ENCODE measurements around the gene LAMTOR3.
A peak's percentile ranks its signal among the peaks of the same experiment; 100 is the strongest.

Gene LAMTOR3

DNA sequence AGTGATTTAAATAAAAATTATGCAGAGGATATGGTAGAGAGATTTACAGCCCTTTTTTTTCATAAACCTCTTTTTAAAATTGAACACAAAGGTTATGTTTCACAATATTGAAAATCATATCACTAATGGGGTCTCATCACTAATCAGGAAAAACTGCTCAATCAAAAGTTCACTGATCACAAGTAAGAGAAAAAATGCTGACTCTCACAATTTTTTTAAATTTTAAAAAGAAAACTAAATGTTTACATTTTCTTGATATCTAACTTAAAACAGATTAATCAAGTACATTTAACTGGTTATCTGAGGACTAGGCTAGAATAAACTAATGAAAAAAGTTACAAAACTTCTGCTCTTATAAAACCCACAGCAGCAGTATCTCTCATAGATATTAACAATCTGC, 8.5 kb downstream of the LAMTOR3 start:
- TF ChIP-seq, protein P1, sequence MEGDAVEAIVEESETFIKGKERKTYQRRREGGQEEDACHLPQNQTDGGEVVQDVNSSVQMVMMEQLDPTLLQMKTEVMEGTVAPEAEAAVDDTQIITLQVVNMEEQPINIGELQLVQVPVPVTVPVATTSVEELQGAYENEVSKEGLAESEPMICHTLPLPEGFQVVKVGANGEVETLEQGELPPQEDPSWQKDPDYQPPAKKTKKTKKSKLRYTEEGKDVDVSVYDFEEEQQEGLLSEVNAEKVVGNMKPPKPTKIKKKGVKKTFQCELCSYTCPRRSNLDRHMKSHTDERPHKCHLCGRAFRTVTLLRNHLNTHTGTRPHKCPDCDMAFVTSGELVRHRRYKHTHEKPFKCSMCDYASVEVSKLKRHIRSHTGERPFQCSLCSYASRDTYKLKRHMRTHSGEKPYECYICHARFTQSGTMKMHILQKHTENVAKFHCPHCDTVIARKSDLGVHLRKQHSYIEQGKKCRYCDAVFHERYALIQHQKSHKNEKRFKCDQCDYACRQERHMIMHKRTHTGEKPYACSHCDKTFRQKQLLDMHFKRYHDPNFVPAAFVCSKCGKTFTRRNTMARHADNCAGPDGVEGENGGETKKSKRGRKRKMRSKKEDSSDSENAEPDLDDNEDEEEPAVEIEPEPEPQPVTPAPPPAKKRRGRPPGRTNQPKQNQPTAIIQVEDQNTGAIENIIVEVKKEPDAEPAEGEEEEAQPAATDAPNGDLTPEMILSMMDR (conservative IDR thresholded peaks at IDR 0.05; ENCODE audit: low read depth, low read length), result no peak
- DNase-seq (ENCODE audit: low read depth), result no peak
- H3K4me3 ChIP-seq (ENCODE audit: low read length), result no peak overlapping the region

DNA sequence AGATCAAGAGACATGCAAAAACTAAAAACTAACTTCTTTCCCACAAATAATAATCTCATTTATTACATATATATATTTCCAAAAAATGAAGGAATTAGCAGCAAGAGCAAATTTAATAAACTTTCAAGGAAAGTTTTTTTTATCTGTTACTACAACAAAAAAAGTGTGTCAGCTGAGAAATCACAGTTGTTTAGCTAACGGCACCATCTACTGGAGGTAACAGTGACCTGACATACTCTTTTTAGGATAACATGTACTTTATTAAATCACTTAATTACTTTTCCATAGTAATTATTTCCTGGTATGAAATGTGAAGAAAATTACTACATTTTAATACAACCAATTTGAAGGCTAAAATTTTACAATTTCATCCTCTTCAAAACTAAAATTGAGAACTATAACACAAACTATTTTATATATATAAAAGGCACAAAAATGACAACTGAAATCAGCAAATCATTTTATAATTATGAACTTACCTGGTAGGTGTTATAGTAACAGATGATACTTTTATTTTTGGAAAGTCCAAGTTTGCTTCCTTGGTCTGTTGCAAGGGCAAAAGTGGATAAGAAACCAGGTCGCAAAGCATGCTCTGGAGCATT, 9.1 kb downstream of the LAMTOR3 start:
- no peak for DNase-seq (ENCODE audit: low read depth)
- no peak overlapping the region for H3K4me3 ChIP-seq (ENCODE audit: low read length)
- TF ChIP-seq, protein P1 (conservative IDR thresholded peaks at IDR 0.05; ENCODE audit: low read depth, low read length), result peak; percentile 57

DNA sequence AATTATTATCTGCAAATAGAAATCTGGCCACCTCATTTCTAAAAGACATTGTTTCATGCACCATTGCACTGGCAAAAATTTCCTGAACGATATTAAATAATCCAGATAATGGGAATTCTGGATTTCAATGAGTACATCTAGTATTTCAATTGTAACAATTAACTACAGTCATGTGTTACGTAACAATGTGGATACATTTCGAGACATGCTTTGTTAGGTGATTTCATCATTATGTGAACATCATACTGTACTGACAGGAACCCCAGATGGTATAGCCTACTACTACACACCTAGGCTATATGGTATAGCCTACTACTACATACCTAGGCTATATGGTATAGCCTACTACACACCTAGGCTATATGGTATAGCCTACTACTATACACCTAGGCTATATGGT, 14.8 kb downstream of the LAMTOR3 start:
- DNase-seq (ENCODE audit: low read depth), result no peak
- TF ChIP-seq, protein P1 (conservative IDR thresholded peaks at IDR 0.05; ENCODE audit: low read depth, low read length), result no peak
- no peak overlapping the region for H3K4me3 ChIP-seq (ENCODE audit: low read length)

DNA sequence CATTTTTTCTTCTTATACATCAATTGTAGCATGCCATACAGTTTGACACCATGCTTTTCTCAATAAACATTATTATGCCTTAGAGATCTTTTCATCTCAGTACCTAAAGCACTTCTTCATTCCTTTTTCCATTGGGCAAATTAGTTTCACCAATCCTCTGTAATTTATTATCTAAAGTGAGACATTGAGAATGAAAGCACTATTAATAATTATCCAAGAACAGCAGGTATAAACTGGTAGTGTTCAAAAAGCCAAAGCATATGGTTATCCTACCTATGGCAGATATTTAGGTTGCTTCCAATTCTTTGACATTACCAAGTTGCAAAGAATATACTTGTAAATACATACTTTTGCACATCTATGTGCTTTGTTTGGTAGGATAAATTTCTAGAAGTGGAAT, 15.6 kb downstream of the LAMTOR3 start:
- TF ChIP-seq, protein P1 (conservative IDR thresholded peaks at IDR 0.05; ENCODE audit: low read depth, low read length), result no peak
- no peak for DNase-seq (ENCODE audit: low read depth)
- no peak overlapping the region for H3K4me3 ChIP-seq (ENCODE audit: low read length)

DNA sequence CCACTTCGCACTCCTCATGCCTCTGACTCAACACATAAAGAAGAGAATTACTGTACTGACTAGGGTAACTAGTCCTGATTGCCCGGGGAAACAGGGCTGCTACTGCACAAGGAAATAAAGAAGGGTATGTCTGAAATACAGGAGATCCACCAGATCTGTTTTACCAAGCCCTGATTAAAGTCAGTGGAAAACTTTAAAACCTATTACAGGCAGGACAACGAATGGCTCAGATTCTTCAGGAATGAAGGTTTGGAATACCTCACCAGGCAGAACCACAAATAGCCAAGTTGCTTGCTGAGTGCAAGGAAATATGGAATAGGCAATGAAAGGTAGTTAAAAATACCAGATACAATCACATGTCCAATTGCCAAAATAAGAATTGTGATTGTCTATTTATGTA, 17.3 kb downstream of the LAMTOR3 start:
- TF ChIP-seq, protein P1 (conservative IDR thresholded peaks at IDR 0.05; ENCODE audit: low read depth, low read length), result no peak
- no peak overlapping the region for H3K4me3 ChIP-seq (ENCODE audit: low read length)
- no peak for DNase-seq (ENCODE audit: low read depth)

DNA sequence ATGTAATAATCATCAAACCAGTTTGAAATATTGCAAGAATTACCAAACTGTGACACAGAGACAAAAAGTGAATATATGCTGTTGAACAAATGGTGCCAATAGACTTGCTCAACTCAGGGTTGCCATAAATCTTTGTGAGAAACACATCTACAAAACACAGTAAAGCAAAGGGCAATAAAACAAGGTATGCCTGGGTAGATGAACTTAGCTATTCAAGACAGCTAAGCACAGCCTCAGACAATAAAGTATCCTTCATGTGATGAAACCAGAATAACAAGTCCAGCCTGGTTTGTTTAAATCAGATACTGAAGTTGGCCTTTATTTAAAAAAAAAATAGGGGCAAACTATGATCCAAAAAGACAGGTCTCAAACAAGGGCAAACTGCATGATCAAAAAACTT, 19.2 kb downstream of the LAMTOR3 start:
- H3K4me3 ChIP-seq (ENCODE audit: low read length), result no peak overlapping the region
- DNase-seq (ENCODE audit: low read depth), result no peak
- TF ChIP-seq, protein P1 (conservative IDR thresholded peaks at IDR 0.05; ENCODE audit: low read depth, low read length), result no peak

DNA sequence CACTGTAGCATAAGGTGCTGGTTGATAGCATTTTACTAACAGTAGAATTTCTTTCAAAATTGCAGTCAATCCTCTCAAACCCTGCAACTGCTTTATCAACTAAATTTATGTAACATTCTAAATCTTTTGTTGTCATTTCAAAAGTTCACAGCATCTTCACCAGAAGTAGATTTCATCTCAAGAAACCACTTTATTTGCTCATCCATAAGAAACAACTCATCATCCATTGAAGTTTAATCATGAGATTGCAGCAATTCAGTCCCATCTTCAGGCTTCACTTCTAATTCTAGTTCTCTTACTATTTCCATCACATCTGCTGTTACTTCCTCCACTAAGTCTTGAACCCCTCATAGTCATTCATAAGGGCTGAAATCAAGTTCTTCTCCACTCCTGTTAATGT, 21.7 kb downstream of the LAMTOR3 start:
- TF ChIP-seq, protein P1 (conservative IDR thresholded peaks at IDR 0.05; ENCODE audit: low read depth, low read length), result no peak
- H3K4me3 ChIP-seq (ENCODE audit: low read length), result no peak overlapping the region
- DNase-seq (ENCODE audit: low read depth), result no peak

Data from retinal pigment epithelial cell (primary cell).